Stimulated activated CD4-positive, alpha-beta T cell treated with anti-CD3 and anti-CD28 coated beads, Interleukin-2, amount 100 ng/mL, for 4 hours (primary cell): ENCODE results near the gene PUS3.
A peak's percentile ranks its signal among the peaks of the same experiment; 100 is the strongest.

Source experiments
- DNase-seq: peaks from one replicate; pipeline ENCODE4 v3.0.0-alpha.2; 2020; ENCODE audit warnings: low read depth

The PUS3 gene

GRCh38 chr11:125902927-125903710, at the start of gene PUS3:
Gene PUS3, minus strand, starts transcription at chr11:125903206. Its CDS starts 6,922 bp downstream, at chr11:125896284.
- peak; percentile 87 for DNase-seq

DNA sequence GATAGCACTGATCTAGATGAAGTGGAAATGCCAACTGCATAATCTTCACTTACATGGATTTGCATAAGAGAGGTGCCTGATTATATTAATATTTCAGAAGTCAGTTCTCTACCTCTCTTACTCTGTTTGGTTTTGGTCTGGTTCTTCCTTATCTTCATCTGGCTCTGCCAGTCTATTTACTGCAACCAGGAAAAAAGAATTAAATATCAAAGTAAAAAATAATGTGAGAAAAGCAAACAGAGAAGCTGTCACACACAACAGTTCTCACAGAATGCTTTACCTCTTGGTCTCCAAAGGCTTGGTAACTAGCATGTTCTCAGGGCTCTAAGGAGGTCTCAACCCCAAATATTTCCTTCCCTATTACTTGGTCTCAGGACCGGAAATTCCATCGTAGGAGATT, 49.6 kb upstream of the PUS3 start:
- no peak for DNase-seq

- DNase-seq: no peak
Measured at GRCh38 chr11:125951731-125952130, 48.7 kb upstream of the PUS3 start.

DNA sequence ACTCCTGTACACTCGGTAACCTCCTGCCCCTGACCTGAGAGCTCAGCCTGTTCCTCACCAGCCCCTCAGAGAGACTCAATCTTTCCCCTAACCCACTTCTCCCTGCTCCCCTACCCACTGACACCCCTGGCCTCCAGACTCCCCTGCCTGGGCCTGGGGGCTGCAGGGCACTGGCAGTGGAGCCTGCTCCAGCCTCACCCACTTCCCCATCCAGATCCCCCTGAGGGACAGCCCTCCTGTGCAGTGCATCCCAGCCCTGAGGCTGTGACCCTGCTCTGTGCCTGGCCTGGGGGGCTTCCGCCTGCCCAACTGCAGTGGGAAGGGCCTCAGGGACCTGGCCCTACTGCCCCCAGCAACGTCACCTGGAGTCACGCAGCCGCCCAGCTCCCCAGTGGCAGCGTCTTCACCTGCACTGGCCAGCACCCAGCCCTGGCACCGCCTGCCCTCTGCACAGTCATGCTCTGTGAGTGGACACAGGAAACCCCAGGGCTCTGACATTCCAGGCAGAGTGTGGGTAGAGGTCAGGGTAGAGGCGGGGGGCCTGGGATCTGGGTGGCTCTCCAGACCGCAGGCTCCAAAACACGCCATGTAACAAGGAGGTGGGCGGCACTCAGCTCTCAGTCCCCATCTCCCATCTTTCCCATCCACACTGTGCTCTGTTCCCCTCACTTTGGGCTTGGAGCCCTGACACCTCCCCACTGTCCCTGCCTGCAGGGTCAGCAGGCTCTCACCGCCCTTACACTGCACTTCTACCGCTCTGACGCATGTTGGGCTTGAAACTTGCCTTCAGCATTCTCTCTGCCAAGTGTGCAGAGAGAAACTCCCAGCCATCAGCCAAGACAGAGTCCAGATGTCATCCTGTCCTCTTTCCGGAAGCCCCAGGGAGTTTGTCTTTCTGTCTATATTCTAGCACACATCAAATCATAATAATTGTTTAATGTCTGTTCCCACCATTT, 48.0 kb upstream of the PUS3 start:
- DNase-seq: no peak

- DNase-seq: no peak
Measured at GRCh38 chr11:125950178-125950490, 47.1 kb upstream of the PUS3 start.

DNA sequence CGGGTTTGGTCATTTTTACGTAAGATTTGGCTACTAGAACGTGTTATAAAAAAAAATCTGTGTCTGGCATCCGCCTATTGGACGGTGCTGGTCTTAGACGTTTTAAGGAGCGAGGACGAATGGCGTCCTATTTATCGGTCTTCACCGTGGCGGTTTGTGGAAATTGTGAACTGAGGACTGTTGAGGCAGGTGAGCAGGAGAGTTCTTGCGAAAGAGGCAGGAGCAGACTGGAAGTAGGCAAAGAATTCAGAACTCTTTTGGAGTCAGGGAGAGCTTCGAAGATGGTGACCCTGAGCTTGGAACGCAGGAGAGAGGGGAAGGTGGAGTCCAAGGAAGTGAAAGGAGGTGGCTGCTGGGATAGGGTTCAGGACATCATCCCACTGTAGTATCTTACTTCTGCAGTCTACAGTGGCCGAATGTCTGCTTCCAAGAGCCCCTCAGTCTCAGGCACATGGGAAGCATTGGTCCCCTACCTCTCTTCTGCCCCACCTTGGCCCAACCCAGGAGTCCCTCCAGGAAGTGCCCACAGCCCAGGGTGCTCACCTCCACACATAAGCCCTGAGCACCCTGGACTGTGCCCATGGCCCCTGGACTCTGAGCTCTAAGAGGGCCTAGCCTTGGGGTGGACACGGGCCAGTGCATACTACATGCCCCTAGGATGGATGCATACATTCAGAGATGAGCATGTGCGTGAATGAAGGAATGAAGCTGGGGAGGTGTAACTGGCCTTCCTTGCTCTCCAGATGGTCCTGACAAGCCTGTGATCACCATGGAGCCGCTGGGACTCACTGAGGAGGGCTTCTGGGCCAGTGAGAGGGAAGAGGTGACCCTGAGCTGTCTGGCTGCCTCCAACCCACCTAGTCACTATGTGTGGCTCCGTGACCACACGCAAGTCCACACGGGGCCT, 46.5 kb upstream of the PUS3 start:
- DNase-seq: no peak

DNA sequence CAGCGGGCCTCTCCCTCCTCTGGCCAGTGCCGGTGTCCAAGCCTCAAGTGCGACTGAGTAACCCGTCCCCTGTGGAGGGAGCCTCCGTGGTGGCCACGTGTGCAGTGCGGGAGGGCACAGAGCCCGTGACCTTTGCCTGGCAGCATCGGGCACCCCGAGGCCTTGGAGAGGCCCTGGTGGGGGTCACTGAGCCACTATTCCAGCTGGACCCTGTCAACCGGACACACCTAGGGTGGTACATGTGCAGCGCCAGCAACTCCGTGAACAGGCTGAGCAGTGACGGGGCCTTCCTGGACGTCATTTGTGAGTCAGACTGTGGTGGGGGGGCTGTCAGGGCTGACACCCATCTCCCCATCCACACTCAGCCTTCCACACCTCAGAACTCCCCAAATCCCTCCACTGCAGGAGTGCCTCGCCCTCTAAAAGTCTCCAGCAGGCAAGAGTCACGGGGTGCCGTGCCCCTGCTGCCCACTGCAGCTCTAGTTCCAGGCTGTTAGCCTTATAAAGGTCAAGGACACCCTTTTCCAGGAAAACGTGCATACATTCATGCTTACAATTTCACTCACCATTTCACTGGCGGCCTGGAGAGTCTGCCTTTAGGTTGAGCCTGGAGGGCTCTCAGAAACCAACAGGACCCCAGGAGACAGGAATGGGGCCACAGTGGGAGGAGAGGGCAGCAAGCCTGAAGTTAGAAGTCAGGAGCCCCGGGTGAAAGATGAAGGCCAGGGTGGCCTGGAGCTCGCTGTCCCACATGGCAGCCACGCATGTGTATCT, 45.5 kb upstream of the PUS3 start:
- no peak for DNase-seq

- DNase-seq: no peak
Measured at GRCh38 chr11:125947419-125948277, 44.6 kb upstream of the PUS3 start.

DNA sequence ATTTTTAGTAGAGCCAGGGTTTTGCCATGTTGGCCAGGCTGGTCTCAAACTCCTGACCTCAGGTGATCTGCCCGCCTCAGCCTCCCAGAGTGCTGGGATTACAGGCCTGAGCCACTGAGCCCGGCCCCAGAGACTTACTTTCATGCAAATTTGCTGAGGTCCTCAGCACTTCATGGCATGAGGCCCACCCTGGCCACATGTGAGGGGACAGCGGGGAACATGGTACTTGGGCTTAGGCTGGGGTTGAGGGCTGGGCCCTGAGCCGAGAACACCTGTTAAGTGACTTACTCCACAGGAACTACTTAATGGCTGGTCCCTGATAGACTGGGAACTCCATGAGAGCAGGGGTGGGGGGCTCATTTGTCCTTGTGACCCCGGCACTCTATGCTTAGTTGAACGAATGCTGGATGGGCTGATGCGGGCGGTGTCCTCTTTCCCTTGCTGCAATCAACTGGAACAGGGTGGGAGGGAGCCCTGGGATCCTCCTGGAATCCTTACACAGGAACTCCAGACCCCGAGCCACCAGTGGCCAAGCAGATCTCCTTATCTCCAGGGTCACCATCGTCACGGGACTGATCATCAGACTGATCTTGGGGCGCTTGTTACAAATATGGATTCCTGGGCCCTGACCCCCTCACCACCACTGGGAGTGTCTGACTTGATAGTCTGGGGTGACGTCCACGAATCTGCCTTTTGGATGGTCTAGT, 43.9 kb upstream of the PUS3 start:
- no peak for DNase-seq

DNA sequence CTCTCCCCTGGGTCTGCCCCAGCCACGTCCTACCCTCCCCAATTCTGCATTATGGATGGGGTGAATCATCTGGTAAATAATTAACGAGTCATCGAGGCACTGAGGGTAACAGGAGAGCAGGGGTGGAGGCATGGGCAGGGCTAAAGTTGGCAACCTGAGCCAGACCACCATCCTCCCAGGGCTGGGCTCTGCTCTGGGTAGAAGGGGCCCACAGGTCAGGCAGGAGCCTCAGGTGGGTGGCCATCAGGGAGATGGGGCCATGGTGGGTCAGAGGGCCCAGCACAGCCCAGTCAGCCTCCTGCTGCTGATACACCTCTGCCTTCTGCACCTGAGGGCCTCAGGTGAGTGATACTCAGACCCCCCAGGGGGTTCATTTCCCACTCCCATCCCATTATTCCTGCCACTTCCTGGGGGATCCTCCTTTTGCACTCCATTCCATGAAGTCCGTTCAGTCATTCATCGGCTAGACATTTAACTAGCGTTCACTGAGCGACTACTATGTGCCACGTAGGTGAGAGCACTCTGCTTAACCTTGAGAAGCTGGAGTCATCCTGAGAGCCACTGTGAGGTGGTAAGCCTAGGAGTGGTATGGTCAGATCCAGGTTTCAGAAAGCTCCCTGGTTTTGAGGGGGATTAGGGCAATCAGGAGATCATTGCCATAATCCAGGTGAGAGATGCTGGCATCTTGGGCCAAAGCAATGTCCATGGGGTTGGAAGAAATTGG, 43.0 kb upstream of the PUS3 start, which contains the start of gene VSIG10L2:
Gene VSIG10L2, plus strand, starts transcription at position 248 of the 724 bp plus-strand sequence. Its CDS starts 12 bp downstream, at position 260.
- DNase-seq: no peak

DNA sequence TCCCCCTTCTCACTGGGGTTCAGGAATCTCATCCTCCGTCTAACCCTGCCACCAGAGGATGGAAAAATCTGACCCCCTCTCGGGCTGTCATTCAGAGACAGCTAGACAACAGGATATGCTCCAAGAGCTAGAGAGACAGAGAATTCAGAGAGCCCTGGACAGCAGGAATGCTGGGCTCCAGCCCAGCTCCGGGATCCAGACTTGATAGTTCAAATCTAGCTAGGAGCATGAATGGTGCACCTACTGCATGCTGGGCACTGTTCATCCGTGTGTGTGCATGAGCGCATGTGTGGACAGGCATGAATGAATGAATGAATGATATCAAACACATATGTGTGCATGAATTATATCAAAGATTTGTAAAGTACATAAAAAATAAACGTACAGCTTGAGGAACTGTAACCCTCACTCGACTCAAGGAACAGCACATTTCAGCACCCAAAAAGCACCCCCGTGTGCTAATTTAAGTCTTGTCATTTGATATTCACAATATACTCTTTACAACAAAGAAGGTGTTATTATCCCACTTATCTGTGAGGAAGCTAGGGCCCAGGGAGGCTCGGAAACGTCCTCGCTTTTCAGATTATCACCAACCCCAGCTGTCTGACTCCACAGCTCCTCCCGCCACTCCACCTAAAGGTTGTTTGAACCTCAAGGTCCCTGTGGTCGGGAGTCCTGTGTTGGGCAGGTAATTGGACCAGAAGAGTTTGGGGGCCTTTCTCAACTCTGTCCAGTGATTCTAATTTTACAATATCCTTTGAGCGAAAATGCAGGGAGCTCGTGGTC, 42.2 kb upstream of the PUS3 start:
- no peak for DNase-seq

- DNase-seq: no peak
Measured at GRCh38 chr11:125944350-125945010, 41.5 kb upstream of the PUS3 start.

GRCh38 chr11:125943661-125944349, 40.8 kb upstream of the PUS3 start:
- no peak for DNase-seq

DNA sequence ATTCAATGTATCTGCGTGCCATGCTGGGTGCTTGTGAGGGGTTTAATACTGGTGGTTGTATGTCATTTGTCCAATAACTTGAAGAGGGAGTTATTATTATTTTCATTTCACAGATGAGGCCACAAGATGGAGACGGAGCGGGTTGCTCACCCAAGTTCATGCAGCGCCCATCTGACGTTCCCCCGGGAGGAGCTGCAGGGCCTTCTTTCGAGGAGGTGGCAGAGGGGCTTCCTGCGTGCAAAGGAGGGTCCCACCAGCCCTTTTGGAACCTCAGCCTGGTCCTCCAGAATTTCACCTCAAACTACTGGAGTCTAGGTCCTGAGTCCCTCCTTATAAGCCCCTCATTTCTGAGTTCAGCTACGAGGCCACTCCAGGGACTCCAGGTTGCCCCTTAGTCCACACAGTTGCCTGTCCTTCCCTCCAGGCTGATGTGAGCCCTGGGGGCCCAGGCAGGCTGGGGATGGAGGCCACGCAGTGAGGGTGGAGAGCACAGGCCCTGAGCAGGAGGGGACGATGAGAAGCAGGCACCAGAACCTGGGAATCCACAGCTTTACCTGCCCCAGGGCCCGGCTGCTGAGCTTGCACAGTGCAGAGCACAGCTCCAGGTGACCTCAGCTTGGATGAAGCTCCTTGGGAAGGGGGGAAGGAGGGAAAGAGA, 39.9 kb upstream of the PUS3 start:
- DNase-seq: no peak

GRCh38 chr11:125941619-125942611, 38.9 kb upstream of the PUS3 start:
- DNase-seq: peak; percentile 19
